Measurements from ENCODE around the gene SNAP29. TPM values are rescaled to one million over a fixed set of nuclear protein-coding genes. Genes with fewer than 3 reads are reported as not detected.
A peak's percentile ranks its signal among the peaks of the same experiment; 100 is the strongest.

Gene SNAP29
- total and polyA plus RNA-seq, 9 of the 15 experiments (the other 6 are each of a cell fraction or from before 2014, with no cell fraction given): 19.5 to 250 (median 75.9) TPM

DNA sequence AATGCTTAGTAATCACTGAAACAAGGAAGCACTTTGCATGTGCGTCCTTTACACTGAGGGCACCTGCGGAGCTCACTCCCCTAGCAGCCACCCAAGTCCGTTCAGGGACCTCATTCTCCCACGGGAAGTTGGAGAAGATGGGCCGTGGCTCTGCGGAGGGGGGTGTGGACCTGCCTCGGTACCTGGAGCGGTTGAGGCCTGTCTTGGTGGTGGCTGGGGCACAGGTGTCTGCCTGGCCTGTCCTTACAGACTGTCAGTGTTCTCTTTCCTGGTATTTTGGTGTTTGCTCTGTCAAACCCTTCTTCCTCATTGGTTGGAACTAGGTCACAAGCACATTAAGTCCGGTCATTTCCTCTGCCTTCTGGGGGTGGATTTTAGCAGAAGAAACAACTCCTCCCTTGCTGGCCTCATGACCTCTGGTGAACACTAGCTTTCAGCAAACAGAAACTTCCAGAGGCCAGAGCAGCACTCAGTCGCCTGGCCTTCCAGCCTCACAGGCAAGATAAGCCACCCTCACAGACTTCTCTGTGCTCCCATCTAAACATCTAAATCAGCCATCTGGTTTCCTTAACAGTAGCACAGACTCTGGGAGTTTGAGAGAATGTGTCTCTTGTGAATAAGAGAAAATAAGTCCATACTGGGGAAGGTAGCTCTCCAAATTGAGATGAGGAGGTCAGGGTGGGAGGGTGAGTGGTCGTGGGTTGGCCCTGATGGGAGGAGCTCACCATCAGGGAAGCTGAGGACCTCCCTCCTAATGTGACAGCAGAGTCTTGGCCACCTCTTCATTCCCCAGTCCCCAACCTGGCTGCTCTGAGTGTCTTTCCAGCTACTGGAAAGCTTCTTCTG is 8.6 kb downstream of the SNAP29 start (continued):
- TF ChIP-seq, protein P1, sequence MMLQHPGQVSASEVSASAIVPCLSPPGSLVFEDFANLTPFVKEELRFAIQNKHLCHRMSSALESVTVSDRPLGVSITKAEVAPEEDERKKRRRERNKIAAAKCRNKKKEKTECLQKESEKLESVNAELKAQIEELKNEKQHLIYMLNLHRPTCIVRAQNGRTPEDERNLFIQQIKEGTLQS (IDR thresholded peaks at IDR 0.05): no peak
- TF ChIP-seq, protein P1 (CRISPR knock-in tag; conservative IDR thresholded peaks at IDR 0.05): peak; percentile 81
- TF ChIP-seq, protein P2, sequence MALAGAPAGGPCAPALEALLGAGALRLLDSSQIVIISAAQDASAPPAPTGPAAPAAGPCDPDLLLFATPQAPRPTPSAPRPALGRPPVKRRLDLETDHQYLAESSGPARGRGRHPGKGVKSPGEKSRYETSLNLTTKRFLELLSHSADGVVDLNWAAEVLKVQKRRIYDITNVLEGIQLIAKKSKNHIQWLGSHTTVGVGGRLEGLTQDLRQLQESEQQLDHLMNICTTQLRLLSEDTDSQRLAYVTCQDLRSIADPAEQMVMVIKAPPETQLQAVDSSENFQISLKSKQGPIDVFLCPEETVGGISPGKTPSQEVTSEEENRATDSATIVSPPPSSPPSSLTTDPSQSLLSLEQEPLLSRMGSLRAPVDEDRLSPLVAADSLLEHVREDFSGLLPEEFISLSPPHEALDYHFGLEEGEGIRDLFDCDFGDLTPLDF (CRISPR knock-in tag; IDR thresholded peaks at IDR 0.05): peak; percentile 76; the same call in 1 of the 2 replicates
- TF ChIP-seq, protein P3, sequence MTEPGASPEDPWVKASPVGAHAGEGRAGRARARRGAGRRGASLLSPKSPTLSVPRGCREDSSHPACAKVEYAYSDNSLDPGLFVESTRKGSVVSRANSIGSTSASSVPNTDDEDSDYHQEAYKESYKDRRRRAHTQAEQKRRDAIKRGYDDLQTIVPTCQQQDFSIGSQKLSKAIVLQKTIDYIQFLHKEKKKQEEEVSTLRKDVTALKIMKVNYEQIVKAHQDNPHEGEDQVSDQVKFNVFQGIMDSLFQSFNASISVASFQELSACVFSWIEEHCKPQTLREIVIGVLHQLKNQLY (CRISPR knock-in tag; conservative IDR thresholded peaks at IDR 0.05): peak in 1 of 2 experiments; percentile 85; a peak in 2 of 4 replicates
- TF ChIP-seq BHLHE40 (IDR thresholded peaks at IDR 0.05; ENCODE audit: low read length): peak; percentile 92
- no peak for TF ChIP-seq DIDO1 (tag; IDR thresholded peaks at IDR 0.05; ENCODE audit: low read depth)
- no peak for TF ChIP-seq SMAD4 (CRISPR knock-in tag; conservative IDR thresholded peaks at IDR 0.05)
- no peak for TF ChIP-seq TRIM28 (IDR thresholded peaks at IDR 0.05)
